ENCODE results near the gene BRSK2.

The BRSK2 gene

GRCh38 chr11:1484695-1485503 lies 95.2 kb downstream of the BRSK2 start:
- no peak for DNase-seq

GRCh38 chr11:1485504-1485885 lies 95.8 kb downstream of the BRSK2 start:
- no peak for DNase-seq

DNA sequence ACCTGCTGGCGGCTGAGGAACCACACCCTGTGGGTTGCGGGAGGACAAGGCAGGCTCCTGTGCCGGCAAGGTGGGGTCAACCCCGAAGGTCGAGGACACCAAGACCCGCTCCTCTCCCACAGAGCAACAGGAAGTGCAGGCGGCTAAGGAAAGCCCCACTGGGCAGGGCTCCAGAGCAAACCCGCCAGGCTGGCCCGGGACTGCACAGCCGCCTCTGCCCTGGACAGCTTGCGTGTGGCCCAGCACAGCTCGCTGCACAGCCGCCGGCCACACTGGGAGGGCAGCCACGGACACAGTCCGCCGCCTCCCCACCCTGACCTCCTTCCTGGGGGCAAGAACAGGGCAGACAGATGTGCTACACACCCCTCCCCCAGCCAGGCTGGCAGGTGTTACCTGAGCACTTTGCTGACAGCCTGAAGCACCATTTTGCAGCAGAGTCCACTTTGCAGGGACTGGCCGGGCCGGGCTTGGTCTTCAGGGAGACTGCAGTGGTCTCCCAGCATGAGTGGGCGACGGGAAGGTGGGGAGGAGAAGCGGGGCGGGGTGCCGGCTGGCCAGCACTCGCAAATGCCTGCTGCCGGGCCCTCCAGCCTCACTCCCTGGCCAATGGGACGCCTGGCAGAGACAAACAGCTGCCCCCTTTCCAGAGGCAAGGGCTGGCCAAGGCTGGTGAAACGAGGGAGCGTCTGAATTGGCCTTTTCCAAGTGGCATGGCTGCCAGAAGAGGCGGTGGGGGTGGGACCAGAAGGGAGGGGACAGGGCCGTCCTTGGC lies 96.5 kb downstream of the BRSK2 start, which contains the start of gene MOB2:
Gene MOB2, minus strand, starts transcription at position 726 of the 772 bp plus-strand sequence. Its CDS starts 223 bp downstream, at position 503.
- peak; percentile 12 for DNase-seq

DNA sequence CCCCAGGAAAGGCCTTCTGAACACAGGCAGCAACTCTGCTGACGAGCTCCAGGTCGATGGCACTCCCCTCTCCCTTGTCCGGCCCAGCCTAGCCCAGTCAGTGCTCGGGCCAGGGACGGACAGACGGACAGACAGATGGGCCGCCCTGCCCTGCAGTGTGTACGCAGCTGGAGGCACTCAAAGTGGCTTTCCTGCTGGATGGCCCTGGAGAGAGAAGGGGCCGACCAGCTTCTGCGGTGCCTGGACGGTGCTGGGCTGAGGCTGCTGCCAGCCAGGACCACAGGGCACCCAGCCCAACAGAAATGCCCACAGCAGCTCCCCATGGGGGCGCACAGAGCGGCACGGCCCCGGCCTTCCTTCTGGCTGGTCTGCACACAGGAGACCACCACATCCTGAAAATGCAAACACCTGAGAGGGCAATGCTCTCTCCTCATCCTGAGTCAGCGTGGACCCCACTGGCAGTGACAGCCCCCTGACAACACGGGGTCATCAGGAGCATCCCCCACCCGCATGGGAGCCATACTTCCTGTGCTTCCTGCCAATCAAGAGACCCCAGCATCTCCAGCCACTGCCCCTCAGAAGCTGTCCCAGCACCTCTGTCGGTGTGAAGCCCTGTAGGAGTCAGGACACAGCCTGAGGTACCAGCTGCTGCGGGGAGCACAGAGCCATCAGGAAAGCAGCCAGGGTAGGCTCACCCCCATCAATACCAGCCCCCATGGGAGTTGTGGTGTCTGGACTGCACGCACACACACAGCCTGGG lies 97.5 kb downstream of the BRSK2 start:
- no peak for DNase-seq

GRCh38 chr11:1487851-1488574 lies 98.3 kb downstream of the BRSK2 start:
- DNase-seq: no peak

- DNase-seq: no peak
These were observed 98.9 kb downstream of the BRSK2 start for GRCh38 chr11:1488575-1489180.

DNA sequence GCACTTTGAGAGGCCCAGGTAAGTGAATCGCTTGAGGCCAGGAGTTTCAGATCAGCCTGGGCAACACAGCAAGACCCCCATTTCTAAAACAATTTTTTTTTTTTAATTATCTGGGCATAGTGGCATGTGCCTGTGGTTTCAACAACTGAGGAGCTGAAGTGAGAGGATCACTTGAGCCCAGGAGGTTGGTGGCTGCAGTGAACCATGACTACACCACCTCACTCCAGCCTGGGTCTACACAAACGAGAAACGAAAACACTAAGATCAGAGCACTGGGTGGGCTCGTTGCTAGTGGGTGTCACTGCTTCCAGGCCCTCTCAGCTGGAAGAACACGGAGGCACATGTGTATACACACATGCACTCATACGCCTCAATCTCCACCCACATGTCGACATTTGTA lies 100.9 kb downstream of the BRSK2 start:
- DNase-seq: no peak

DNA sequence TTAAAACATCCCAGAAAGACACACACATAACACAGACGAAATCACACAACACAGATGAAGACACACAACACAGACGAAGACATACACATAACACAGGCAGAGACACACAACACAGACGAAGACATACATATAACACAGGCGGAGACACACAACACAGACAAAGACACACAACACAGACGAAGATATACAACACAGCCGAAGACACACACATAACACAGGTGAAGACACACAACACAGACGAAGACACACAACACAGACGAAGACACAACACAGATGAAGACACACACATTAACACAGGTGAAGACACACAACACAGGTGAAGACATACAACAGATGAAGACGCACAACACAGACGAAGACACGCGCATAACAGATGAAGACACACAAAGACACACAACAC lies 101.6 kb downstream of the BRSK2 start:
- DNase-seq: no peak

- DNase-seq: no peak
These were observed 104.0 kb downstream of the BRSK2 start for GRCh38 chr11:1493650-1494244.

DNA sequence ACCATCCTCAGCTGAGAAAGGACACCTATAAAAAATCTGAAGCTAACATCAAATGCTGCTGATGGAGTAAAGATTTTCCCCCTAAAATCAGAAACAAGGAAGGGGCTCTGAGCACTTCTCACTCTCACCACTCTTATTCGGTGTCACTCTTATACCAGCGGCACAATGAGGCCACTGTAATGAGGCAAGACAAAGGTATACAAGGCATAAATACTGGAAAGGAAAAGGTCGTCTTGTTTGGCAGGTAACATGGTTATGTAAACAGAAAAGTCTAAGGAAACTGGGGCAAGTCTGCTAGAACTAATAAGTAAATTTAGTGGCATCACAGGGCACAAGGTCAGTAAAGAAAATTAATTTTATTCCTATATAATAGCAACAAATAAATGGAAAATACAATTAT lies 104.9 kb downstream of the BRSK2 start:
- DNase-seq: no peak

GRCh38 chr11:1496091-1496760 lies 106.5 kb downstream of the BRSK2 start:
- no peak for DNase-seq

DNA sequence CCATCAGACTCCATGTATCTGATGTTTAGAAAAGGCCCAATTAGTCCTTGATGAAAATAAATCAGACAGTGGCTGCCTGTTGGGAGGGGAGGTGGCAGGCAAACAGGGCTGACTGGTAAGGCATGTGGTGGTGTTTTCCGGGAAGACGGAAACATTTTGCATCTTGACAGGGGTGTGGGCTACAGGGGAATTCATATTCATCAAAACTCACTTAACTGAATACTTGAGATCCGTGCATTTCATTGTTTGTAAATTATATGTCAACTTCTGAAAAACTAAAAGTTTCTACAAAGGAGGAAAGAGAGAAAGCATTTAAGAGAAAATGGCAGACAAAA lies 107.0 kb downstream of the BRSK2 start:
- no peak for DNase-seq

DNA sequence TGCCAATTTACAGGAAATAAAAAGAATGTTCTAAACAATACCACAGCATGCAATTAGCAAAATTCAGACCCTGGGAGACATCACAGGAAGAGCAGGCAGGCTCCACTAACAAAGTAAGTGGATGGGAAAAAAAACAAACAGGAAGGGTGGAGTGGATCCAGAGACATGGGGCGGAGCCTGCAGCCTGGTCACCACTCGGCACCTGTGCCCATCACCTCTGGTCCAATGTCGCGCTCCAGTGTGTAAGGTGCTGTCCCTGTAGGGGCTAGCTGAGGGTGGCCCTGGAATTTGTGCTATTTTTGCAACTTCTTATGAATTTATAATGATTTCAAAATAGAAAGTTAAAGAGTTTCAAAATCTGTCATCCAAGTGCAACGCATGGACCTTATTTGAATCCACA lies 107.9 kb downstream of the BRSK2 start:
- no peak for DNase-seq

DNA sequence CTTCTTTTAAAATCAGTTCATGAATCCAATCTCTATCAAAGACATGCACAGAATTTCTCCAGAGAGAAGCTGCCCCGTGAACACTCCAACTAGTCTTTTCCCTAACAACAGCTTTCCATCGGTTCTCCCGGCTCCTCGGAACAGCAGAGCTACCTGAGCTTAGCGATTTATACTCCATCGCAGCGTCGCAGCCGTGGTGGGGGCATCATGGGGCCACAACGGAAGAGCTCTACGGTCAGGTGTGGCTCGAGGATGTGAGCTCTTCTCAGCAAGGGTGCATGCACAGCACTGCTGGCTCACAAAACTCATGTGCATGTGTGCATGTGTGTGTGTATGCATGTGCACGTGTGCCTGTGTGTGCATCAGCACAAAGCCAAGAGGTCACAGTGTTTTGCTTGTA lies 108.5 kb downstream of the BRSK2 start:
- no peak for DNase-seq

GRCh38 chr11:1499261-1499890 lies 109.6 kb downstream of the BRSK2 start:
- no peak for DNase-seq

DNA sequence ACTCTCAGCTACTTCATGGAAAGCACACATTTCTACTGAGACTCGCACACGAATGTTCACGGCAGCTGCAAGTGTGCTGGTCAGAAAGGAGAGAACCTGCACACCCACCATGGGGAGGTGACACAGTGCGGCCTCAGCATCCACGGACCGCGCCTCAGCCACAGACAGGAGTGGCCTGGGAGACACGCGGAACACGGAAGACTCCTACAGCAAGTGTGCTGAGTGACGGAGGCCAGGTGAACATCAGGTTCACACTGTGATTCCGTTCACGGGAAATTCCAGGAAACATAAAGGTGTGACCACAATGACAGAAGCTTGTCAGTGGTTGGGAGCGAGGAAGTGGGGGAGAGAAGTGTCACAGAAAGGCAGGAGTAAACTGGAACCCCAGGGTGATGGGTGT lies 110.2 kb downstream of the BRSK2 start:
- DNase-seq: no peak

DNA sequence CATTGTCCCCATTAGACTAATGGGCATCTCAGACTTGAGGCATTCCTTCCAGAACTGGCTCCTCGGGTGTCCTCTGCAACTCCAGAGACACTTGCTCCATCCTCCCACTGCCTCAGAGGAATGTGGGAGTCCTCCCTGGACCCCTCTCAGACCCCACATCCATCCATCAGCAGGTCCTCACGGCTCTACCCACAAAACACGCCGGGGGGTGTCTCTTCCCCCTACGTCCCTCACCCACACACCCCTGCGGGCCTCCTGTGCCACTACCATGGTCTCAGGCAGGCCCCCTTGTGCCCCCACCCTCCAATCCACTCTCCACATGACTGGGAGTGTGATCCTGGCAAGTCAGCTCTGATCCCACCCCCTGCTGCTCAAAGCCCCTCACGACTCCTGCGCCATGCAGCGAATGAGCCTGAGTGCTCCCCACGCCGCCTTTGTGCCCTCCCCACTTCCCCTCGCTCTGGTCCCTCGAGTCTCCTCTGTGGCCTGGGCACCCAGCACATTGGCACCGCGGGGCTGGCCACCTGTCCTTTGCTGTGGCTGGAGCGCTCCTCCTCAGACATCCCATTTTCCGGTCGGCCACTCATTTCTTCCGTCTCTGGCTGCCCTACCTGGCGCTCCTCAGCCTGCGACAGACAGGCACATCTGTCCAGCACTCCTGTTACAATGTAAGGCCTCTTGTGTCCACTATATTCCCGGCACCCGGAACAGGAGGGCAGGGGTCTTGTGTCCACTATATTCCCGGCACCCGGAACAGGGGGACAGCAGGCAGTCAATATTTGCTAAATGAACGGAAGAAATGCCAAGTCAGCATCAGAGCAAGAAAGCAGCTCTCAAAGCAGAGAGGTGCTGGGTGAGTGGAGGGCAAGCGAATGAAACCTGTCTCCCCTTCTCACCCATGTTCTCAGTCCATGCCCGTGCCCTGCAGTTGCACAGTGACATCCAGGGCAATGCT lies 111.0 kb downstream of the BRSK2 start:
- DNase-seq: no peak

GRCh38 chr11:1501421-1502167 lies 111.9 kb downstream of the BRSK2 start:
- DNase-seq: no peak
